ENCODE results near the gene C5orf22. TPM values are rescaled to one million over a fixed set of nuclear protein-coding genes. Genes with fewer than 3 reads are reported as not detected.

The C5orf22 gene
- total and polyA plus RNA-seq, 2 of the 4 experiments (the other 2 are of a cell fraction): 11.2 to 19.9 TPM

GRCh38 chr5:31561946-31562345 lies 29.8 kb downstream of the C5orf22 start:
- no peak overlapping the region for H2BK120ac ChIP-seq (ENCODE audit: low read depth, low read length)
- H3K4me2 ChIP-seq (ENCODE audit: low read depth, low read length): no peak overlapping the region
- no peaks in the 10 kb centered on the region; the same call in 1 of the 2 replicates for H3K27me3 ChIP-seq (ENCODE audit: control insufficient read depth, insufficient read depth, low read length)
- no peak overlapping the region for H2BK15ac ChIP-seq (ENCODE audit: low read depth, low read length)
- H3K4me3 ChIP-seq (ENCODE audit: insufficient read depth, low read depth, low read length): no peak overlapping the region
- dilution Hi-C loops (cut with HindIII; ENCODE audit: low sequenced_read_pairs, unreplicated experiment) (no loop called here), intact Hi-C loops (cut with micrococcal nuclease) (no loop called here), in situ Hi-C loops (cut with MboI; ENCODE audit: low sequenced_read_pairs) (no loop called here)
- H3K9me1 ChIP-seq (ENCODE audit: insufficient read depth, low read length): no peaks in the 10 kb centered on the region
- no peak for ATAC-seq (ENCODE audit: low read depth)
- H4K20me1 ChIP-seq (ENCODE audit: insufficient read depth, low read length): no peaks in the 10 kb centered on the region
- no peak overlapping the region for H2AK9ac ChIP-seq (replicated peaks; ENCODE audit: low read depth, low read length, poor library complexity)
- H3K56ac ChIP-seq (ENCODE audit: extremely low read depth, insufficient read depth, low read length): no peak overlapping the region
- no peak overlapping the region for H3K14ac ChIP-seq (replicated peaks; ENCODE audit: low read depth, low read length)
- H3K79me1 ChIP-seq (ENCODE audit: low read depth in 1 of 2, low read length in 2 of 2): no peaks in the 10 kb centered on the region
- H3K9me3 ChIP-seq (ENCODE audit: control insufficient read depth, insufficient read depth, low read length): peaks cover 5% of the 10 kb centered on the region; the same call in 1 of the 2 replicates
- no peak overlapping the region for H4K5ac ChIP-seq (ENCODE audit: low read depth, low read length)
- H4K91ac ChIP-seq (ENCODE audit: insufficient read depth, low read depth, low read length): no peak overlapping the region
- peaks cover 2% of the 10 kb centered on the region; the same call in 1 of the 2 replicates for H3K36me3 ChIP-seq (ENCODE audit: control insufficient read depth, insufficient read depth, low read length)
- ChIA-PET POLR2A (ENCODE audit: unreplicated experiment) (no interaction called here), CTCF (no interaction called here)
- H3K18ac ChIP-seq (ENCODE audit: low read depth, low read length): no peak overlapping the region
- H3K4ac ChIP-seq (ENCODE audit: low read depth, low read length): no peak overlapping the region
- no peak overlapping the region for H3K23ac ChIP-seq (ENCODE audit: low read depth, low read length)
- no peak overlapping the region for H4K8ac ChIP-seq (ENCODE audit: low read depth in 2 of 2, low read length in 2 of 2)
- H2AFZ ChIP-seq (replicated peaks; ENCODE audit: low read length, poor library complexity): no peak overlapping the region
- H3K4me1 ChIP-seq (ENCODE audit: control insufficient read depth, insufficient read depth, low read length): no peaks in the 10 kb centered on the region
- no peak overlapping the region for H3K9ac ChIP-seq (ENCODE audit: low read depth, low read length)
- H2AK5ac ChIP-seq (ENCODE audit: low read depth, low read length): no peak overlapping the region
- H3K27ac ChIP-seq (ENCODE audit: insufficient read depth, low read length): no peak overlapping the region
- WGBS, 2 experiments (ENCODE audit: extremely low coverage in 2 of 2, insufficient read length in 1 of 2): no CpG with 5 or more reads among the region's 1 CpG
- no peak for TF ChIP-seq USF2 (IDR thresholded peaks at IDR 0.05; ENCODE audit: low read depth, low read length)
- no peak for TF ChIP-seq MXI1 (IDR thresholded peaks at IDR 0.05; ENCODE audit: borderline replicate concordance, low read depth, low read length)
- no peak for TF ChIP-seq ELK1 (IDR thresholded peaks at IDR 0.05; ENCODE audit: borderline replicate concordance, low read depth, low read length)
- no peak for TF ChIP-seq MAFK (IDR thresholded peaks at IDR 0.05; ENCODE audit: low read depth, low read length)
- no peak for TF ChIP-seq POLR2A (IDR thresholded peaks at IDR 0.05; ENCODE audit: low read depth, low read length)
- no peak for TF ChIP-seq NFE2L2 (IDR thresholded peaks at IDR 0.05; ENCODE audit: low read depth, low read length)
- H2BK5ac ChIP-seq (ENCODE audit: low read depth, low read length, poor library complexity, severe bottlenecking): no peak overlapping the region
- BruUV-seq (replicated peaks): no TSS peak
- no peak for DNase-seq
- H2BK20ac ChIP-seq (ENCODE audit: low read depth, low read length): no peak overlapping the region
